HCT116 (cell line): ENCODE data around the gene SLC34A1.

Source experiments
- CTCF ChIP-seq, 3 experiments: fragments of 200-600 bp in 1 of 3; sonication (generic) in 1 of 3; IDR thresholded peaks in 2 of 3; conservative IDR thresholded peaks in 1 of 3; 2 replicates each; pipeline ENCODE4 v1.5.1; 2012 to 2017; ENCODE audit warnings: low read depth in 2 of 3, low read length in 2 of 3, antibody characterized with exemption in 1 of 3, borderline replicate concordance in 1 of 3, control low read depth in 1 of 3, mild to moderate bottlenecking in 1 of 3, mixed read lengths in 1 of 3, mixed run types in 1 of 3, moderate library complexity in 1 of 3; ENCODE audit not compliant: insufficient read depth in 1 of 3
- TF ChIP-seq, protein P1 (sequence below): IDR thresholded peaks from 2 replicates; pipeline ENCODE4 v1.6.1; 2011; ENCODE audit warnings: mild to moderate bottlenecking, low read length, moderate library complexity; ENCODE audit not compliant: insufficient replicate concordance; ENCODE audit errors: extremely low read depth

GRCh38 chr5:177353093-177353492 lies 31.1 kb upstream of the SLC34A1 start:
- TF ChIP-seq CTCF (IDR thresholded peaks at IDR 0.05 in 2 of 3, conservative IDR thresholded peaks at IDR 0.05 in 1 of 3; ENCODE audit: borderline replicate concordance in 1 of 3, insufficient read depth in 1 of 3, low read depth in 2 of 3, low read length in 2 of 3), result no peak
- TF ChIP-seq, protein P1, sequence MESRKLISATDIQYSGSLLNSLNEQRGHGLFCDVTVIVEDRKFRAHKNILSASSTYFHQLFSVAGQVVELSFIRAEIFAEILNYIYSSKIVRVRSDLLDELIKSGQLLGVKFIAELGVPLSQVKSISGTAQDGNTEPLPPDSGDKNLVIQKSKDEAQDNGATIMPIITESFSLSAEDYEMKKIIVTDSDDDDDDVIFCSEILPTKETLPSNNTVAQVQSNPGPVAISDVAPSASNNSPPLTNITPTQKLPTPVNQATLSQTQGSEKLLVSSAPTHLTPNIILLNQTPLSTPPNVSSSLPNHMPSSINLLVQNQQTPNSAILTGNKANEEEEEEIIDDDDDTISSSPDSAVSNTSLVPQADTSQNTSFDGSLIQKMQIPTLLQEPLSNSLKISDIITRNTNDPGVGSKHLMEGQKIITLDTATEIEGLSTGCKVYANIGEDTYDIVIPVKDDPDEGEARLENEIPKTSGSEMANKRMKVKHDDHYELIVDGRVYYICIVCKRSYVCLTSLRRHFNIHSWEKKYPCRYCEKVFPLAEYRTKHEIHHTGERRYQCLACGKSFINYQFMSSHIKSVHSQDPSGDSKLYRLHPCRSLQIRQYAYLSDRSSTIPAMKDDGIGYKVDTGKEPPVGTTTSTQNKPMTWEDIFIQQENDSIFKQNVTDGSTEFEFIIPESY, result no peak
